ENCODE data around the gene ZNF154.

The ZNF154 gene

GRCh38 chr19:57653689-57654088 lies 55.3 kb downstream of the ZNF154 start:
- ChIA-PET CTCF (no interaction called here), POLR2A (no interaction called here)
- DNase-seq (ENCODE audit: extremely low spot score): no peak
- TF ChIP-seq FOXM1 (IDR thresholded peaks at IDR 0.05; ENCODE audit: borderline replicate concordance) (no peak), FOXA1 (IDR thresholded peaks at IDR 0.05) (no peak)

- ChIA-PET CTCF (interaction anchor here (0.6 kb wide), 1 partner anchor 246 kb away, joined by 4 read pairs; no protein-coding TSS in a partner anchor), POLR2A (no interaction called here)
- no peak for DNase-seq (ENCODE audit: extremely low spot score)
- TF ChIP-seq FOXM1 (IDR thresholded peaks at IDR 0.05; ENCODE audit: borderline replicate concordance): no peak
- TF ChIP-seq TARDBP (IDR thresholded peaks at IDR 0.05): no peak
- no peak for TF ChIP-seq L3MBTL2 (conservative IDR thresholded peaks at IDR 0.05)
- no peak for TF ChIP-seq SP1 (IDR thresholded peaks at IDR 0.05)
- TF ChIP-seq LEF1 (IDR thresholded peaks at IDR 0.05; ENCODE audit: borderline replicate concordance): no peak
- TF ChIP-seq SUZ12 (IDR thresholded peaks at IDR 0.05): no peak
- TF ChIP-seq PKNOX1 (IDR thresholded peaks at IDR 0.05): no peak
- TF ChIP-seq ZNF384 (IDR thresholded peaks at IDR 0.05): no peak
- TF ChIP-seq BHLHE40 (IDR thresholded peaks at IDR 0.05; ENCODE audit: borderline replicate concordance): no peak
- TF ChIP-seq HDGF (IDR thresholded peaks at IDR 0.05; ENCODE audit: borderline replicate concordance): no peak
- no peak for TF ChIP-seq FOXK2 (IDR thresholded peaks at IDR 0.05)
- TF ChIP-seq NFRKB (IDR thresholded peaks at IDR 0.05): no peak
- TF ChIP-seq ARNT (IDR thresholded peaks at IDR 0.05): no peak
- no peak for TF ChIP-seq FOXA1 (IDR thresholded peaks at IDR 0.05)
- no peak for TF ChIP-seq CTBP1 (IDR thresholded peaks at IDR 0.05; ENCODE audit: borderline replicate concordance)
- TF ChIP-seq ELF4 (IDR thresholded peaks at IDR 0.05): no peak
These were observed 57.4 kb downstream of the ZNF154 start for GRCh38 chr19:57651654-57651996.

- ChIA-PET CTCF (no interaction called here), POLR2A (no interaction called here)
- no peak for TF ChIP-seq FOXK2 (IDR thresholded peaks at IDR 0.05)
- TF ChIP-seq NFRKB (IDR thresholded peaks at IDR 0.05): no peak
- no peak for TF ChIP-seq LEF1 (IDR thresholded peaks at IDR 0.05; ENCODE audit: borderline replicate concordance)
- no peak for TF ChIP-seq FOXM1 (IDR thresholded peaks at IDR 0.05; ENCODE audit: borderline replicate concordance)
- no peak for TF ChIP-seq PKNOX1 (IDR thresholded peaks at IDR 0.05)
- TF ChIP-seq BHLHE40 (IDR thresholded peaks at IDR 0.05; ENCODE audit: borderline replicate concordance): no peak
- TF ChIP-seq SUZ12 (IDR thresholded peaks at IDR 0.05): no peak
- TF ChIP-seq HDGF (IDR thresholded peaks at IDR 0.05; ENCODE audit: borderline replicate concordance): no peak
- TF ChIP-seq L3MBTL2 (conservative IDR thresholded peaks at IDR 0.05): no peak
- no peak for DNase-seq (ENCODE audit: extremely low spot score)
These were observed 60.5 kb downstream of the ZNF154 start for GRCh38 chr19:57648331-57649003.
